Activated CD4-positive, alpha-beta T cell treated with anti-CD3 and anti-CD28 coated beads, Interleukin-2, amount 10 ng/mL, durations not matched to agents 7 days and 5 days (primary cell): ENCODE results near the gene COMMD9. TPM values are rescaled to one million over a fixed set of nuclear protein-coding genes. Genes with fewer than 3 reads are reported as not detected.
A peak's percentile ranks its signal among the peaks of the same experiment; 100 is the strongest.
"Not testable (repeated sequence)": the region's sequence is repeated elsewhere in the genome, so short reads cannot be mapped to it uniquely, and the experiment has no call there.

Source experiments
- CTCF ChIA-PET: fragments of 350-600 bp; sonication (Branson Sonifier 250); formaldehyde crosslinking; loops from one replicate; lab custom pipeline; 2021; ENCODE audit warnings: antibody characterized with exemption; lab: Charles Lee
- POLR2A ChIA-PET: fragments of 350-600 bp; sonication (Branson Sonifier 250); formaldehyde crosslinking; loops from one replicate; lab custom pipeline; 2021; ENCODE audit warnings: antibody characterized with exemption; lab: Charles Lee
- DNase-seq: peaks from one replicate; pipeline ENCODE4 v3.0.0-alpha.2; 2020
- H3K27ac Mint-ChIP-seq: one replicate; pipeline ENCODE4 v1.8.0; 2021; ENCODE audit warnings: mild to moderate bottlenecking, moderate library complexity, mixed read lengths
- H3K27me3 Mint-ChIP-seq: one replicate; pipeline ENCODE4 v1.8.0; 2021; ENCODE audit warnings: mixed read lengths
- H3K36me3 Mint-ChIP-seq: one replicate; pipeline ENCODE4 v1.8.0; 2021; ENCODE audit warnings: low read depth, mixed read lengths
- H3K4me1 Mint-ChIP-seq: one replicate; pipeline ENCODE4 v1.8.0; 2021; ENCODE audit warnings: mixed read lengths
- H3K4me3 Mint-ChIP-seq: one replicate; pipeline ENCODE4 v1.8.0; 2021; ENCODE audit warnings: mild to moderate bottlenecking, moderate library complexity, mixed read lengths
- H3K9me3 Mint-ChIP-seq: one replicate; pipeline ENCODE4 v1.8.0; 2021; ENCODE audit warnings: mixed read lengths
- total RNA-seq, 2 experiments: library from RNA; stranded (reverse); gene quantifications; one replicate each; pipeline ENCODE4 v1.2.3, GENCODE V29; 2021

Gene COMMD9
- total RNA-seq: 10 to 100 TPM; 47.1 to 52.8 TPM

GRCh38 chr11:36289226-36289852 is at the start of gene COMMD9:
TSS of gene COMMD9 (minus strand) at chr11:36289424. CDS start at chr11:36289412, 12 bp downstream.
- peak; percentile 96 for DNase-seq
- CTCF ChIA-PET: interaction anchor here (0.6 to 3.5 kb wide), 3 partner anchors 10 to 190 kb away, joined by 3 to 18 read pairs (median 5); no protein-coding TSS in a partner anchor

GRCh38 chr11:36333897-36334296 is 44.7 kb upstream of the COMMD9 start:
- peaks cover 9% of the 10 kb centered on the region for H3K27me3 Mint-ChIP-seq
- H3K27ac Mint-ChIP-seq: no peak overlapping the region
- H3K4me3 Mint-ChIP-seq: no peak overlapping the region
- no peak for DNase-seq
- no peaks in the 10 kb centered on the region for H3K9me3 Mint-ChIP-seq
- H3K36me3 Mint-ChIP-seq: no peaks in the 10 kb centered on the region
- no peaks in the 10 kb centered on the region for H3K4me1 Mint-ChIP-seq
- POLR2A ChIA-PET: no interaction called here
- CTCF ChIA-PET: interaction anchor here (0.5 to 1.3 kb wide), 2 partner anchors 9 to 24 kb away, joined by 3 read pairs; no protein-coding TSS in a partner anchor

More at GRCh38 chr11:36289226-36289852, at the start of gene COMMD9:
- H3K4me3 Mint-ChIP-seq: peak within 1 kb of the TSS; percentile 94
- peaks cover 28% of the 10 kb centered on the region for H3K4me1 Mint-ChIP-seq
- H3K36me3 Mint-ChIP-seq: no peaks in the 10 kb centered on the region
- POLR2A ChIA-PET: interaction anchor here (0.6 kb wide), 1 partner anchor 494 kb away, joined by 3 read pairs; no protein-coding TSS in a partner anchor
- no peaks in the 10 kb centered on the region for H3K9me3 Mint-ChIP-seq
- H3K27ac Mint-ChIP-seq: peak within 1 kb of the TSS; percentile 92
- no peaks in the 10 kb centered on the region for H3K27me3 Mint-ChIP-seq

- Mint-ChIP-seq H3K4me1 (no peaks in the 10 kb centered on the region), H3K9me3 (no peaks in the 10 kb centered on the region), H3K4me3 (no peak overlapping the region), H3K27me3 (peaks cover 10% of the 10 kb centered on the region), H3K36me3 (no peaks in the 10 kb centered on the region), H3K27ac (no peak overlapping the region)
- ChIA-PET CTCF (interaction anchor here (0.5 to 1.3 kb wide), 2 partner anchors 8 to 24 kb away, joined by 3 read pairs; no protein-coding TSS in a partner anchor), POLR2A (no interaction called here)
- DNase-seq: no peak
These were observed 44.2 kb upstream of the COMMD9 start for GRCh38 chr11:36333468-36333867.

- ChIA-PET CTCF (no interaction called here), POLR2A (no interaction called here)
- no peak overlapping the region for H3K4me3 Mint-ChIP-seq
- no peaks in the 10 kb centered on the region for H3K36me3 Mint-ChIP-seq
- peaks cover 10% of the 10 kb centered on the region for H3K27me3 Mint-ChIP-seq
- no peak for DNase-seq
- no peak overlapping the region for H3K27ac Mint-ChIP-seq
- H3K9me3 Mint-ChIP-seq: no peaks in the 10 kb centered on the region
- no peaks in the 10 kb centered on the region for H3K4me1 Mint-ChIP-seq
These were observed 41.2 kb upstream of the COMMD9 start for GRCh38 chr11:36330411-36330810.

GRCh38 chr11:36328966-36329673 is 39.9 kb upstream of the COMMD9 start:
- Mint-ChIP-seq H3K27me3 (peaks cover 10% of the 10 kb centered on the region), H3K4me1 (no peaks in the 10 kb centered on the region), H3K36me3 (no peaks in the 10 kb centered on the region), H3K27ac (no peak overlapping the region), H3K4me3 (no peak overlapping the region), H3K9me3 (no peaks in the 10 kb centered on the region)
- ChIA-PET CTCF (no interaction called here), POLR2A (no interaction called here)
- no peak for DNase-seq

- ChIA-PET POLR2A (no interaction called here), CTCF (no interaction called here)
- Mint-ChIP-seq H3K4me1 (no peaks in the 10 kb centered on the region), H3K27me3 (peaks cover 7% of the 10 kb centered on the region), H3K4me3 (no peak overlapping the region), H3K9me3 (no peaks in the 10 kb centered on the region), H3K36me3 (no peaks in the 10 kb centered on the region), H3K27ac (no peak overlapping the region)
- DNase-seq: no peak
These were observed 37.5 kb upstream of the COMMD9 start for GRCh38 chr11:36326524-36327419.

GRCh38 chr11:36325403-36325802 is 36.2 kb upstream of the COMMD9 start:
- DNase-seq, H3K4me1 Mint-ChIP-seq, H3K9me3 Mint-ChIP-seq, H3K36me3 Mint-ChIP-seq, H3K4me3 Mint-ChIP-seq, POLR2A ChIA-PET, H3K27ac Mint-ChIP-seq, H3K27me3 Mint-ChIP-seq: not testable (repeated sequence)
- CTCF ChIA-PET: interaction anchor here (0.7 to 1.4 kb wide), 2 partner anchors 9 to 338 kb away, joined by 3 read pairs; no protein-coding TSS in a partner anchor

GRCh38 chr11:36324956-36325355 is 35.7 kb upstream of the COMMD9 start:
- H3K9me3 Mint-ChIP-seq, H3K36me3 Mint-ChIP-seq, H3K27ac Mint-ChIP-seq, H3K27me3 Mint-ChIP-seq, H3K4me1 Mint-ChIP-seq, H3K4me3 Mint-ChIP-seq, POLR2A ChIA-PET, DNase-seq: not testable (repeated sequence)
- CTCF ChIA-PET: interaction anchor here (1.4 kb wide), 1 partner anchor 9 kb away, joined by 3 read pairs; no protein-coding TSS in a partner anchor

- POLR2A ChIA-PET: no interaction called here
- Mint-ChIP-seq H3K4me1 (no peaks in the 10 kb centered on the region), H3K27ac (no peak overlapping the region), H3K9me3 (no peaks in the 10 kb centered on the region), H3K36me3 (no peaks in the 10 kb centered on the region), H3K4me3 (no peak overlapping the region), H3K27me3 (peaks cover 30% of the 10 kb centered on the region)
- CTCF ChIA-PET: interaction anchor here (1.2 kb wide), 1 partner anchor 17 kb away, joined by 3 read pairs; no protein-coding TSS in a partner anchor
- no peak for DNase-seq
These were observed 28.8 kb upstream of the COMMD9 start for GRCh38 chr11:36317992-36318391.

- peaks cover 34% of the 10 kb centered on the region for H3K27me3 Mint-ChIP-seq
These were observed 26.8 kb upstream of the COMMD9 start for GRCh38 chr11:36316049-36316448.

GRCh38 chr11:36314434-36314767 is 25.2 kb upstream of the COMMD9 start:
- peaks cover 34% of the 10 kb centered on the region for H3K27me3 Mint-ChIP-seq
- no peak for DNase-seq
- H3K4me1 Mint-ChIP-seq: no peaks in the 10 kb centered on the region
- CTCF ChIA-PET: no interaction called here
- POLR2A ChIA-PET: no interaction called here
- no peaks in the 10 kb centered on the region for H3K36me3 Mint-ChIP-seq
- H3K9me3 Mint-ChIP-seq: no peaks in the 10 kb centered on the region
- H3K4me3 Mint-ChIP-seq: no peak overlapping the region
- no peak overlapping the region for H3K27ac Mint-ChIP-seq

More at GRCh38 chr11:36316049-36316448, 26.8 kb upstream of the COMMD9 start:
- no peak overlapping the region for H3K4me3 Mint-ChIP-seq
- no peak overlapping the region for H3K27ac Mint-ChIP-seq
- H3K36me3 Mint-ChIP-seq: no peaks in the 10 kb centered on the region
- no peaks in the 10 kb centered on the region for H3K4me1 Mint-ChIP-seq
- DNase-seq: no peak
- POLR2A ChIA-PET: no interaction called here
- H3K9me3 Mint-ChIP-seq: no peaks in the 10 kb centered on the region
- CTCF ChIA-PET: interaction anchor here (1.0 kb wide), 2 partner anchors 24 to 100 kb away, joined by 3 to 4 read pairs; no protein-coding TSS in a partner anchor

GRCh38 chr11:36313750-36314433 is 24.7 kb upstream of the COMMD9 start:
- ChIA-PET POLR2A (no interaction called here), CTCF (no interaction called here)
- Mint-ChIP-seq H3K27ac (no peak overlapping the region), H3K4me1 (no peaks in the 10 kb centered on the region), H3K4me3 (no peak overlapping the region), H3K9me3 (no peaks in the 10 kb centered on the region), H3K27me3 (peaks cover 31% of the 10 kb centered on the region), H3K36me3 (no peaks in the 10 kb centered on the region)
- DNase-seq: no peak
